ENCODE results near the gene CHML.
A peak's percentile ranks its signal among the peaks of the same experiment; 100 is the strongest.

CHML gene

DNA sequence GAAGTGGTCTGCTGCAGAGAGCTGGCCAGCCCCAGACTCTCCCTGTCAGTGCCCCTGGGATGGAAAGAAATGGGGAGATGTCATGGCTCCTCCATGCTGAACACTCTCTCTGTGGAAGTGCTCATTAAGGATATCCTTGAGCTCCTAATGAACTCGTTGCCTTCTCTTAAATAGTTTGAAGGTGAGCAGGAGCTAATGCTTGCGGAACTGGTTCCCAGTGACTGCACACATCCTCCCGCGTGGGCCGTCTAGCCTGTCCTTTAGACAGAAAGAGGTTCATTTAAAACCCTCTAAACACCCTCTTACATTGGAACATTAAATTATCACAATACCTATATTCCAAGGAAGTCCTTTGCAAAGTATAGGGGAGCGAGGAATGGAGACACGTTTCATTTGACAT lies 6.0 kb upstream of the CHML start:
- DNase-seq (ENCODE audit: low spot score): no peak

DNA sequence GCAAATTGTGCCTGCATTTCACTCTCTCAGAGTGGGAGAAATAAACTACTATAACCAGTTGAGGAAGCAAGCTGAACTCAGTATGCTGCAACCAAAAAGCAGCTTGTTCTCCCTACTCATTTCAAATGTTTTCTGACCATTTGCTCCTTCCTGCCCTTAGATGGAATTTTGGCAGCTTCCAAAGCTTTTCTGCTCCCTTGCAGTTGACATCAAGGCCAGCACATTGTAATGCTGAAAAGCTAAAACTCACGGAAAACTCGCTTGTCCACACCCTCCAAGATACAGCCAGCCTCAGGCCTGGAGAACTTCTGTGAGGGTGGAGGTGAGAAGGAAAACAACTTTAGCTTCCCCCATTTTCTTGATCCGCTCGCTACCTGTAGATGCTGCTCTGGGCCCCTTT lies 5.0 kb upstream of the CHML start:
- DNase-seq (ENCODE audit: low spot score): no peak

DNA sequence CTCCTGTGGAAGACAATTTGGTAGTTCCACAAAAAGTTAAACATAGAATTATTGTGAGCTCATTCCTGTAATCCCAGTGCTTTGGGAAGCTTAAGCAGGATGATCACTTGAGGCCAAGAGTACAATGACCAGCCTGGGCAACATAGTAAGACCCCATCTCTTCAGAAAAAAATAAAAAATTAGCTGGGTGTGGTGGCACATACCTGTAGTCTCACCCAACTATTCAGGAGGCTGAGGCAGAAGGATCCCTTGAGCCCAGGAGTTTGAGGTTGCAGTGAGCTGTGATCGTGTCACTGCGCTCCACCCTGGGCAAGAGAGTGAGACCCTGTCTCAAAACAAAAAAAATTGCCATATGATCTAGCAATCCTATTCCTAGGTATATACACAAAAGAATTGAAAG lies 4.1 kb upstream of the CHML start:
- DNase-seq (ENCODE audit: low spot score): no peak

DNA sequence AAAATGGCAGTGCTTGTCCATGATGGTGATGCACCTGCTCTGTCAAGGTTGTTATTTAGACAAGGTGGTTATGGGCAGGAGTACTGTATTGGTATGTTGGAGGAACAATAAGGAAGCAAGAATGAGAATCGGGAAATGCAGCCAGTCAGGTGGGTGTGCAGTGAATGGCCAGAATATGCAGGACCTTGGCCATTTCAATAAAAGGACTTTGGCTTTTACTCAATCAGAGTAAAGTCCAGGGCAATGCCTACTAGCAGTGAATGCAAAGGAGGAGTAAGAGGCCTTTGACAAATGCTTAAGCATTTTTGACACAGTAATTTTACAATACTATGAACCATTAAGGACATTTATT lies 2.4 kb upstream of the CHML start:
- DNase-seq (ENCODE audit: low spot score): no peak

DNA sequence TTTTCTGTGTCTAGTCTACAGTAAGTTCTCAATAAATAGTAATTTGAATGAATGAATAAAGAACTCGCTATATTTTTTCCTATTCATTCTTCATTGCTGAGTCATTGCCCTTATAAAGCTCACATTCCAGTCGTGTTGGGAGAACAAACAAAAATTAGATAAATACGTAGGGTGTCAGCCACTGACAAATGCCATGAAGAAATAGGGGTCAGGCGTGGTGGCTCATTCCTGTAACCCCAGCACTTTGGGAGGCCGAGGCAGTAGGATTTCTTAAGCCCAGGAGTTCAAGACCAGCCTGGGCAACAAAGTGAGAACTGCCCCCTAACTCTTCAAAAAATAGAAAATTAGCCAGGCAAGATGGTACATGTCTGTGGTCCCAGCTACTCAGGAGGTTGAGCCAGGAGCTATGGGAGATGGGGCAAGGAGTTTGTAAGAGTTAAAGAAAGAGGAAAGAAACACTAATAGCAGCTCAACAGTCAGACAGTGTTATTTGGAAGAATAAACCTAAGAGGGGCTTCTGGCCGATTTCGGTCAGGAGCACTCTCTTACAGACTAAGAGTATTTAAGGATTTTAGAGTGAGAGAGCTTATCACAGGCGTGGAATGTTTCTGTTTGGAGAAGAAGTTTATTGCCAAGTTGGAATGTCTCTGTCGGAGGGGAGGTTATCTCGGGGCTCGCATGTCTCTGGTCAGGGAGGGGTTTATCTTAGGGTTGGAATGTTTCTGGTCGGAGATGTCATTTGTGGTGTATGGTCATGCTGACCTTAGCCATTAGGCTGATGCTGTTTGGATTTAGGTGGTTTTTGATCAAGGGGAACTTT lies 1.8 kb upstream of the CHML start:
- no peak for DNase-seq (ENCODE audit: low spot score)

DNA sequence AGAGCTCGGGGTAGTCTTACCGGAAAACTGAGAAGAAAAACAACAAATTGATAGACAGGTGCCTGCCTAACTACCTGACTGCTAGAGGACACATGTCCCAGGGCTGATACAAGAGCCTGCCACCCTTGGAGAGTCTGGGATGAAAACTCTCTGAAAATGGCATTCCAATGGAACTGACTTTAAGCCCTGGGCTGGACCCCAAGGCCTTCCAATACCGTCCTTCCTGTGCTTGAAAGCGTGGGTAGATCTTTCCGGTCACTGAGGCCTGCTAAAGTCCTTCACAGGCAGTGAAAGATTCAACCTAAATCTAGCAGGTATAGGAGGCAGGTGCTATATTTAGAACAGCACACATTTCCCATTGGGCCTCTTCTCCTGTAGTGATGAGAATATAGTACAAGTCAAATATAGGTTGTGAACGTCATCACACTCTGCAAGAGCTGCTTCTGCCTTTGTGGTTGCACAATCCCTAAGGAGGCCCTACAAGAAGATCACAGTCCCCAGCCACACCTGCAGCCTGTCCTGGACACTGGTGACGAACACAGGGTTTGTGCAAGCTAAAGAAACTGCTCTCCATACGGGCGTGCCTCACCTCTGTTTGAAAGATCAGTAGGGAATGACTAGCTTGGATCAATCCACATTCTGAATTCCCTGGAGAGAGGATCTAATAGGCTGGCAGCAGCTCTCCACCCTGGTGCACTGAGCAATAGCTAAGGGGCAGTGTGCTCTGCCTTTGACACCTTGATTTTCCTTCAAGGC lies 876 bp upstream of the CHML start:
- peak; percentile 38 for DNase-seq (ENCODE audit: low spot score)

DNA sequence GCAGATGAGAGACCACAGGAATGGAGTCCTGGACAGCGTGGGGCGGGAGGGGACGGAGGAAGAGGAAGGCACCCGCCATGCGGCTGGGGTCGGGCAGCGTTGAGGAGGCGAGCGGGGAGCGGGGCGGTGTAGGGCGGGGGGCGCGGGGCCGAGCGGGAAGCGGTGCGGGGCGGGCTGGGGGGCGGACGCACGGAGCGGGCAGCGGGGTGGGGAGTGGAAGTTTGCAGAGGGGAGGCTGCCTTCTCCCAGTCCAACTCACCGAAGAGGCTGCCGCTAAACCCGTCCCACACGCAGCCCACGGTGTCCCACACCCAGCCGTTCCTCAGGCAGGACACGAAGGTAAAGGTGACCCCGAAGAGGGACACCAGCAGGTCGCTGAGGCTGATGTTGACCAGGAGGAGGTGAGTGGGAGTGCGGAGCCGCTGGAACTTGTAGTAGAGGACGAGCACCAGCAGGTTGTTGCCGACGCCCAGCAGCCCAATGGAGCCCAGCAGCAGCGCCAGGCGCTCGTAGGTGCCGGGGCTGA lies 483 bp downstream of the CHML start:
- DNase-seq (ENCODE audit: low spot score): no peak

DNA sequence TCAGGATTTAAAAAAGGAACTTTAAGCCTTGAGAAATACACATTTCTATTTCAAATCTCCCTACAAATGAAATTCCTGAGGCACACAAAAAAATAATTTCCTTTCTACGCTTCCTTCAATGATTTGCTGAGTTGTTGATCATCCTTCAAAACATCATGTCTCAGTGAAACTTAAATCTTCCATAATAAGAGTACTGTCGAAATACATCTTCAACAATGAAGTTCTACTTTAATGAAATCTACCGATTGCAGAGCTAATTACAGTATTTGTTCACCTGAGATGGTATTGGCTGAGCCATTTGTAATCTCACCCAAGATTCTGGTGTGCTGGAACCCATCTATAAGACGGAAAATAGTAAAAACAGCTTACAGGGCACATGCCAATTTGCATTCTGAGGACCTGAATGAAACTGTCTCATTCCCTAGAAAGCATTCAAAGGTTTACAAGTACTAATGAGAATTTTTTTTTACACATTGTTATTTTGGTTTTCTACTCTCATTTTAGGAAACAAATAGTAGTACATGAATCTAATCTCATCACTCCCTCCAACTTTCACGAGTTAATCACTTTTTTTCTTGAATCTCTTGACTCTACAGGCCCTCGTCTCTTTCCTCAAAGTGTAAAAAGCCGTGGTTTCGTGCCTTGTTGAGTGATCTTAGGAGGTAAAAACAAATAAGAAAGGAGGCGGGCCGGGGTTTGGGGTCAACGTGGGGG lies 1.1 kb downstream of the CHML start:
- DNase-seq (ENCODE audit: low spot score): peak; percentile 59

DNA sequence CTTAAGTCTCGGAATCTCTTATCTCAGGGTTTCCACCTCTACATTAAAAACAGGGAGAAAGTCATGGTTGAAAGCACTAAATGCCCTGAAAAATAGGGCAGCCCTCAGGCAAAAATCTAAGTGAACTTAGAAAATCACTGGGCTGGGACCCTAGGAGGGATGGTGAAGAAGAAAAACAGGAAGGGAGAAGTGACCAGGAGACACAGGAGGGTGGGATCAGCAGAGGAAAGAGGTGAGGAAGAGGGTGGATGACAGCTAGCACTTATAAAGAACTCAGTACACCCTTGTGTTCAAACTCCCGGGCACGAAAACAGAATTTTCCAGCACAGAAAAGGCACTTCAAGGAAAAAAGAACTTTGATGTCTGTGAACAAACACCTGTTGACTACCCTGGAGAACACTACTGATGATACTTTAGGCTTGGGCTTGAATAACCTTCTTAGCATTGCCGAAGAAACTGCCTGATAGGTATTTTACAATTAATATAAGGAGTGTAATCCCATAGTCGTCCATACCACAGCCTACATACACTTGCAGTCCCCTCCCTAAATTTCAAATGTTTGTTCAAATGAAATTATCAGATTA lies 2.0 kb downstream of the CHML start:
- DNase-seq (ENCODE audit: low spot score): no peak

DNA sequence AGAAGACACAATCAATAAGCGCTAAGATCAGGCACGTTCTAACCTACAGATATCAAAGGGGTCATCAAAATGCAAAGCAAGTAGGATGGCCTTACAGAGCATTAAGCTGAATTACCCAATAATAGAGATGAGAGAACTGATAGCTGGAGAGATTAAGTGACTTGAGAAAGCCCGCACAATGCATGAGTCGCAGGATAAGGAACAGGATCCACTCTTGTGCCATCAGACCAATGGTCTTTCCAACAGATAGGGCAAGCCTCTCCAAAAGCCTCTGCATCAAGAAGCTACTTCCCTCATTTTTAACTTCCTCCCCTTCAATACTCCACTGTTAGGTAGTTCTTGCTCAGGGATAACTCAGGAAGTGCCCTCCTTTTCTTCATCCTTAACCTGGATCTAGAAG lies 2.6 kb downstream of the CHML start:
- DNase-seq (ENCODE audit: low spot score): no peak

DNA sequence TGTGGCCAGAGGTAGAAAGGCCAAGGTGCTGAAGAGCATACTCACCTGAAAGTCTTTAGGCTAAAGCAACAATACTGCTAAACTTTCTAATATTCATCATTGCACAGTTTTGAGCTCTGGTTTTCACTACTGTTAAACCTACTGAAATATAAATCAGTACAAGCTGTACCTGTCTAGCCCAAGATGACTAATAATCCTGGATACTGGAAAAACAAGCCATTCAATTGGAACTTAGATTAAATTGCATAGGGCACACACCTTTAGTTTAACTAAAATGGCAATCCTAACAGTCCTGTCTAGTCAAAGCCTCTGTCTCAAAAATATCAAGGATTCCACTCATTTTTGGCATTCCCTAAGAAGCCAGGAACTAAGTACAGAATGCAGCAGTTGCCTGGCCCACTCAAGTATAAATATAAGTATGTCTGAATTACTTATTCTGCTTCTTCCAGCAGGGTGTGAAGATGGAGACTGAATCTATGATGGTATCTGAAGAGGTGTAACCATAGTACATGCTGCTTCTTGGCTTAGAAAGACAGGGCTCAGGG lies 3.1 kb downstream of the CHML start:
- no peak for DNase-seq (ENCODE audit: low spot score)

DNA sequence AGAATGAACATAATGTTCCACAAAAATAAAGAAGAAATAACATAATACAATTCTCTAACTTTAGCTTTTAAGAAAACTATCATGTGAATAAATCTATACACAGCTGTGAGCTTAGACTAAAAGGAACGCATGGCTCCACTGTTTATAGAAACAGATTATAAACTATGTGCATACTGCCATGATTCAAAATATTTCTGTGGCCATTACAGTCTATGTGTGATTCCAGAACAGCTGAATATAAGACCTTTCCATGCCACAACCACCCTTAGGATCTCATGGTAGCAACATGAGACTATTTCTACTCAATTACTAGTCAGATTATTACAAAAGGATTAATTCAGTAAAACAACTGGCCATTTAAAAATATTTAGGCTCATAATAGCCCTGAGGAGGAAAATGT lies 3.9 kb downstream of the CHML start:
- DNase-seq (ENCODE audit: low spot score): no peak

DNA sequence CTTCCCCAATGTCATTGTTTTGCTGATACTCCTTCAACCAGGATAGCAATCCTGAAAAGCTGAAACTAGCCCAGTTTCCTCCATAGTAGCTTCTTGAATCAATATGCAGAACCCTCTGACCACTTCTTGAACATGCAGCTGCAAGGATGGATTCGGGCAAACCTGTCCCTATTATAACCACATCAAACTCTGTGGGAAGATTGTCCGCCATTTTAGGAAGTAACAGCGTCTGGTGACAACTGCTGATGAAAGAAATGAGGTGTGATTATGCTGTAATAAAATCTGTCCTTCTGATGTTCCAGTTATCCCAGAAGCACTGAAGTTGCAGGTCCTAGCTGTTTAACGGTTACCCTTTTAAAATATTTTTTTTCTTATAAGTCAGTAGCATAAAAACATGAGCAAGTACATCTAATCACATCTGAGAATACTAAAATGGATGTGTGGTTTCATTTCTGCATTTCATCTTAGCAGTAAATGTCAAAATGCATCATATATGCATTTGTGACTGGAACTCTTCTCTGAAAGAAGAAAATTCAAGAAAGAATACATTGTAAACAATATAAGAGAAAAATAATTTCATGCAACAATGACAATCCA lies 4.5 kb downstream of the CHML start:
- peak; percentile 26 for DNase-seq (ENCODE audit: low spot score)

DNA sequence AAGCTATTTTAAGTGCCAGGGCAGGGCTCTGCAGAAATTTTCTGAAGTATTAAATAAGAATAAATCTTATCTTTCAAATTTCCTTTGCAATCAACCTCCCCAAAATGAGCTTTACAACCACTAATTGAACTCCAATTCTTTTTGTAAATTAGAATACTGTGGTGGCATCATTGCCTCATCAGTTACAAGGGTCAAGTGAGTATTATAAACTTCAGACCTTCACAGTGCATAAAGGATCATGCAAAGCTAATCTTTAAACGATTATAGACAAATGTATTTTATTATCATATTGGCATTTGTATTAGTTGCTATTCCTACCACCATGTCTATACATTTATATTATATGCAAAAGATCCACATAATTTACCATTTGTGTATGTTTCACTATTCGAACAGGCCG lies 7.2 kb downstream of the CHML start:
- DNase-seq (ENCODE audit: low spot score): no peak

DNA sequence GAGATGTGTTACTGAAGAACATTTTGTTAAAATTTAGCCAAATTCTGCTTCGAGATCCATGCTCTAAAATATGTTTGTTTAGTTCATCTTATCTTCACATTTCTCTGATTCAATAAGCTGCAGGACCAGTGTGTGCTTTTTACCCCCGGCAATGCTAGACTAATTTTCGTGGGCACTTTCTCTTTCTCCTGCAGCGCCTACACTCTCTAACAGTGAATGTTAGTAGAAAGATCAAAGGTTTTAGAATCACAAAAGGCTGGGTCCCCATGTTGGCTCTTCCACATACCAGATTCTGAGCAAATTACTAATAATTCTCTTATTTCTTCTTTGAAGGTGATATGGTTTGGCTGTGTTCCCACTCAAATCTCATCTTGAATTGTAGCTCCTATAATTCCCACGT lies 8.5 kb downstream of the CHML start:
- DNase-seq (ENCODE audit: low spot score): no peak

DNA sequence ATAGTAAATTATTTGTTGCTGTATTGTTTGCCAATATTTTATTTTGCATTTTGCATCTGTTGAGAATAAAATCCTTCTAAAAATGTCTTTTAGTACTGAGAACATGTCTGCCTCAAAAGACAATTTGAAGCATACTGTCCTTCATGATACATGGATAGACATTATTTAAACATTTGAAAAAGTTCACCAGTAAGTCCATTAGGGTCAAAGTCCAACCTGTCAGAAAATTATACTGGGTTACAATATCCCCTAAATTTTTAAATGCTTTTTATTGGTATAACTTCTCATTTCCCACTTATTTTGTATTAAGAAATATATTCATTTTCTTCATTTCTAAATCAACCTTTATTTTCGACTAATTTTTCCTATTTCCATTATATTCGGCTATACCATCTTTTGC lies 9.3 kb downstream of the CHML start:
- DNase-seq (ENCODE audit: low spot score): no peak

DNA sequence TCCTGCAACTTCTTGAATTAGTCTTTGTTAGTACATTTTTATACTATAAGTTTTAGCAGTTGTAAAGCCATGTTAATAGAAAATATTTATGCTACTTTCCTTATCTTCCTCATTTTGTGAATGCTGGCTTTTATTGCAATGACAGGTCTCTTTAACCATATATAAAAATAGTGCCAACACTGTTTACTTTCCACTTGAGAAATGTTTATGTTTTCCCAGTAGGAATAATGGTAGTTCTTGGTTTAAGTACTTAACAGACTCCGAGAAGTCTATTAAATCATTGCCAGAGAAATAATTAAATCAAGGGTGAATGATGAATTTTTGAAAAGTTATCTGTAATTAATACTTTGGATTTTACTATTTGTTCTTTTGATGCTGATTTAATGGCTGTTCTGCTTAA lies 9.7 kb downstream of the CHML start:
- DNase-seq (ENCODE audit: low spot score): no peak

DNA sequence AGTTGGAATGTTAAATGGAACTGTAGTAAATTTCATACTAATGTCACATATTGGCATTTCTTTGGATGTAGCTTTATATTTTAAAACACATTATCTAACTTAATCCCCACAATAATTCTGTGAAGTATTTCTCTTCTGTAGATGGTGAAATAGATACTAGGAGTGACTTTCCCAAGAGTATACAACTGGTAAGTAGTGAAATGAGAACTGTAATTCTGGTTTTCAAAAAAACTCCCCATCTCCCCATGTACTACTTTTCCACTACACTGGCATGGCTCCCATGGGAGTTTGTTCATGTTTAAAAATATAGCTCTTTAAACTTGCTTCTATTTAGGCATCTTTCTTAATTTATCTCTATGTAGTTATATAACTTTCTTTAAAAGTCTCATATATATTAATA lies 10.2 kb downstream of the CHML start:
- DNase-seq (ENCODE audit: low spot score): no peak

DNA sequence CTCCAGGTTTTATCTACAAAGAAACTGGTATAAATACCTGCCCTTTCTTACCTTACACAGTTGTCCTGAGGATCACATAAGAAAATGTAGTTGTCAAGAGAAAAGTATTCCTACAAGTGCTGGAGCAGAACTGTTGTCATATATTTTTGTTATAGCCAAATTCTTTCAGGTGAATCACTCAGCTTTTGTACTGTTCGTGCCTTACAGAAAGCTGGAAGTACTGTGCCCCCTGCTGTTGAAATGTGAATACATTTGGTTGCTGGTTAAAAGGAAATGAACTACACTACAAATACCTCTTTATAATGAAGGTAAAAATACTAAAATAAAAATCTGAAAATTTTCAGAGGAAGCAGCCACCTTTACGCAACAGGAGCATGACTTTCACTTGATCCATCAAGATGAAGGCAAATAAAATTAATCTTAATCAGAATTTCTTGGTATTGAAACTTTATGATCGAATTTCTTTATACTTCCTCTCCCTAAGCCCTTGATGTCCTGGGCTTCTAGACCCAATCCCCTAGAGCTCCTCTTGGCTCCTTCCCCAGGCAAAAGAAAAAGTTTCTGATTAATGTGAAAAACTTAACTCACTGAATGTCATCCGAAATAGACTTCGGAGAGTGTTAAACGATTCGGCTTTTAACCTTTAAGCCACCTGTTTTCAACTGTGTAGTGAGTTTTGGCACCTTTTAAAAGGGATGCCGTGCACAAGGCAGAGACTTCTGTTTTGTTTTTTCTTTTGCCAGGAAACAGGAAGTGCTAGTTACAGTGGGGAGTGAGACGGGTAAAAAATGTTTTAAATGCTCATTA lies 12.5 kb downstream of the CHML start:
- peak; percentile 83 for DNase-seq (ENCODE audit: low spot score)

DNA sequence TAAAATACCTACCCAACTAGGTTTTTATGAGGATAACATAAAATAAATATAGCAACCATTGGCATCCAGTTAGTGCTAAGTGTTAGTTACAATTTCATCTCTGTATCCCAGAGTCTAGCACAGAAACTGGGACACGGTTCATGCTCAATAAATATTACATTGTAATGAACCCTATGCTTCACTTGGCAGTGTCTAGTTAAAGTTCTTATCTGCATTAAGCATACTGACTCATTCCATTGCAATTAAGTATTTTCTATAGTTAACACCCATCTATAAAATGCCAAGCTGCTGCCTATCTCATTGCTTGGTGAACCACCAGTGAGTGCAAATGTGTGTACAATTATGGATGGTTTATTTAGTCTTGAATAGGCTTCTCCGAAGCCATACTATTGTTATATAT lies 15.2 kb downstream of the CHML start:
- no peak for DNase-seq (ENCODE audit: low spot score)

DNA sequence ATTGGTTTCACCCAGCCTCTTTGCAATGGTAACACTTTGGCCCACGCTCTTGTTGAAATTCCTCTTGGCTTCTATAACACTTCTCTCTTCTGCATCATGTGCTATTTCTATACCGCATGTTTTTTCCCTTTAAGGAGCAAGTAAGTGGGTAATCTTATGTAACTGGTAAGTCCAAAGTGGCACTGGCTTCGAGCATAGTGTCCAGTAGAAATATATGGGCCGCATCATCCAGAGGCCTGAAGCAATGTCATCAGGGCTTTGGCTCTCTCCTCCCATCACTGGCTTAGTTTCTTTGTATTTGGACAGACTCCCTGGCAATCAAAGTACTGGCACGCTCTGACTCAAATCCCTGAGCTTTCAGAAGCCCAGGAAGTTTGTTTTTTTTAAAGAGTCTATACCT lies 17.5 kb downstream of the CHML start:
- DNase-seq (ENCODE audit: low spot score): no peak

Measured in NAMALWA (cell line).